ENCODE results near the gene USH1G. TPM values are rescaled to one million over a fixed set of nuclear protein-coding genes. Genes with fewer than 3 reads are reported as not detected.
"Not testable (repeated sequence)": the region's sequence is repeated elsewhere in the genome, so short reads cannot be mapped to it uniquely, and the experiment has no call there.

Gene USH1G
- total RNA-seq, 1 donor from 2014 or later = 0.56 TPM

GRCh38 chr17:74872313-74873036, 50.6 kb downstream of the USH1G start, which contains the start of gene FDXR:
TSS of gene FDXR (minus strand) at chr17:74872994. CDS start at chr17:74872944, 50 bp downstream.
- Mint-ChIP-seq H3K4me3 (peak within 1 kb of the TSS; percentile 98), H3K27ac (peak within 1 kb of the TSS; percentile 99), H3K27me3 (peaks cover 7% of the 10 kb centered on the region), H3K9me3 (no peaks in the 10 kb centered on the region), H3K4me1 (ENCODE audit: unreplicated experiment) (peaks cover 18% of the 10 kb centered on the region), H3K36me3 (peaks cover 7% of the 10 kb centered on the region)
- TF ChIP-seq CTCF (conservative IDR thresholded peaks at IDR 0.05) = no peak
- DNase-seq (ENCODE audit: extremely low spot score, unreplicated experiment) = no peak

GRCh38 chr17:74871356-74872076, 51.5 kb downstream of the USH1G start:
- no peak for DNase-seq (ENCODE audit: extremely low spot score, unreplicated experiment)
- peak overlapping the region; percentile 99 for H3K27ac Mint-ChIP-seq
- no peak for TF ChIP-seq CTCF (conservative IDR thresholded peaks at IDR 0.05)
- H3K36me3 Mint-ChIP-seq = peaks cover 7% of the 10 kb centered on the region
- no peaks in the 10 kb centered on the region for H3K9me3 Mint-ChIP-seq
- peak overlapping the region; percentile 98 for H3K4me3 Mint-ChIP-seq
- H3K4me1 Mint-ChIP-seq (ENCODE audit: unreplicated experiment) = peaks cover 18% of the 10 kb centered on the region
- H3K27me3 Mint-ChIP-seq = peaks cover 7% of the 10 kb centered on the region

GRCh38 chr17:74870512-74870911, 52.5 kb downstream of the USH1G start:
- Mint-ChIP-seq H3K4me3 (no peak overlapping the region), H3K27ac (no peak overlapping the region), H3K36me3 (peaks cover 7% of the 10 kb centered on the region), H3K9me3 (no peaks in the 10 kb centered on the region), H3K4me1 (ENCODE audit: unreplicated experiment) (peaks cover 18% of the 10 kb centered on the region), H3K27me3 (peaks cover 7% of the 10 kb centered on the region)
- DNase-seq (ENCODE audit: extremely low spot score, unreplicated experiment) = no peak
- no peak for TF ChIP-seq CTCF (conservative IDR thresholded peaks at IDR 0.05)

- not testable (repeated sequence) for DNase-seq (ENCODE audit: extremely low spot score, unreplicated experiment); H3K4me3 Mint-ChIP-seq; H3K27me3 Mint-ChIP-seq; H3K36me3 Mint-ChIP-seq; H3K27ac Mint-ChIP-seq; H3K9me3 Mint-ChIP-seq
- peaks cover 20% of the 10 kb centered on the region for H3K4me1 Mint-ChIP-seq (ENCODE audit: unreplicated experiment)
Measured at GRCh38 chr17:74870028-74870427, 53.0 kb downstream of the USH1G start.

GRCh38 chr17:74868908-74869255, 54.2 kb downstream of the USH1G start:
- DNase-seq (ENCODE audit: extremely low spot score, unreplicated experiment) = no peak
- peaks cover 10% of the 10 kb centered on the region for H3K27me3 Mint-ChIP-seq
- H3K36me3 Mint-ChIP-seq = peaks cover 7% of the 10 kb centered on the region
- peaks cover 25% of the 10 kb centered on the region for H3K4me1 Mint-ChIP-seq (ENCODE audit: unreplicated experiment)
- TF ChIP-seq CTCF (conservative IDR thresholded peaks at IDR 0.05) = no peak
- H3K4me3 Mint-ChIP-seq = no peak overlapping the region
- no peak overlapping the region for H3K27ac Mint-ChIP-seq
- H3K9me3 Mint-ChIP-seq = no peaks in the 10 kb centered on the region

- peaks cover 10% of the 10 kb centered on the region for H3K36me3 Mint-ChIP-seq
- no peaks in the 10 kb centered on the region for H3K9me3 Mint-ChIP-seq
- TF ChIP-seq CTCF (conservative IDR thresholded peaks at IDR 0.05) = no peak
- H3K4me3 Mint-ChIP-seq = no peak overlapping the region
- peak overlapping the region; percentile 56 for H3K27ac Mint-ChIP-seq
- DNase-seq (ENCODE audit: extremely low spot score, unreplicated experiment) = no peak
- H3K4me1 Mint-ChIP-seq (ENCODE audit: unreplicated experiment) = peaks cover 25% of the 10 kb centered on the region
- H3K27me3 Mint-ChIP-seq = peaks cover 13% of the 10 kb centered on the region
Measured at GRCh38 chr17:74868251-74868907, 54.7 kb downstream of the USH1G start.

All from type B pancreatic cell (in vitro differentiated cells).